HG03045 (cell line): ENCODE results near the gene GLIS2.
"Not testable (repeated sequence)": the region's sequence is repeated elsewhere in the genome, so short reads cannot be mapped to it uniquely, and the experiment has no call there.

Source experiments
- ATAC-seq: cut with Tn5 transposase; IDR thresholded peaks from one replicate; pipeline ENCODE4 v1.9.1; 2021; ENCODE audit warnings: mild to moderate bottlenecking, moderate library complexity; ENCODE audit not compliant: unreplicated experiment

Gene GLIS2

DNA sequence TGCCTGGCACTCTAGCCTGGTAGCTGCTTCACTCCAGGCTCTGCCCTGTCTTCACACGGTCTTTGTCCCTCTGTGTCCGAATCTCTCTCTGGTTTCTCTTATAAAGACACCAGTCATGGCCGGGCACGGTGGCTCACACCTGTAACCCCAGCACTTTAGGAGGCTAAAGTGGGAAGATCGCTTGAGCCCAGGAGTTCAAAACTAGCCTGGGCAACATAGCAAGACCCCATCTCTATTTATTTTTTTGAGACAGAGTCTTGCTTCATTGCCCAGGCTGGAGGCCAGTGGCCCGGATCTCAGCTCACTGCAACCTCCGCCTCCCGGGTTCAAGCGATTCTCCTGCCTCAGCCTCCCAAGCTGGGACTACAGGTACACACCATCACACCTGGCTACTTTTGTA is 17.8 kb downstream of the GLIS2 start:
- ATAC-seq, result not testable (repeated sequence)

DNA sequence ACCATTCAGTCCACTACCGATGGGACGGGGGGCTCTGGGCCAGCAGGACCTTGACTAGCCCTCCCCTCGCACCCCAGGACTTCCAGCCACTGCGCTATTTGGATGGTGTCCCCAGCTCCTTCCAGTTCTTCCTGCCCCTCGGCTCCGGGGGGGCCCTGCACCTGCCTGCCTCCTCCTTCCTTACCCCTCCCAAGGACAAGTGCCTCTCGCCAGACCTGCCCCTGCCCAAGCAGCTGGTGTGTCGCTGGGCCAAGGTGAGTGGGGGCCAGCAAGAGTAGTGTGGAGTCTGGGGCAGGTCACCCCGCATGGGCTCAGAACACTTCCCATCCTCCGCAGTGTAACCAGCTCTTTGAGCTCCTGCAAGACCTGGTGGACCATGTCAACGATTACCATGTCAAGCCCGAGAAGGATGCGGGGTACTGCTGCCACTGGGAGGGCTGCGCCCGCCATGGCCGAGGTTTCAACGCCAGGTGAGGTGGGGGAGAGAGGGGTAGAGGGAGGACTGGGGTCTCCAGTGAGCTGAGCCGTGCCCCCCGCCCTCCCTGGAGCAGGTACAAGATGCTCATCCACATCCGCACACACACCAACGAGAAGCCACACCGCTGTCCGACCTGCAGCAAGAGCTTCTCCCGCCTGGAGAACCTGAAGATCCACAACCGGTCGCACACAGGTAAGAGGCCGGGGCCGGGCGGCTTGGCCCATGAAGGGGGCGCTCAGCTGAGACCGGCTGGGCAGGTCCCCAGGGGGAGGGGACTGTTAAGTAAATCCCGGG is 19.0 kb downstream of the GLIS2 start:
- no peak for ATAC-seq

DNA sequence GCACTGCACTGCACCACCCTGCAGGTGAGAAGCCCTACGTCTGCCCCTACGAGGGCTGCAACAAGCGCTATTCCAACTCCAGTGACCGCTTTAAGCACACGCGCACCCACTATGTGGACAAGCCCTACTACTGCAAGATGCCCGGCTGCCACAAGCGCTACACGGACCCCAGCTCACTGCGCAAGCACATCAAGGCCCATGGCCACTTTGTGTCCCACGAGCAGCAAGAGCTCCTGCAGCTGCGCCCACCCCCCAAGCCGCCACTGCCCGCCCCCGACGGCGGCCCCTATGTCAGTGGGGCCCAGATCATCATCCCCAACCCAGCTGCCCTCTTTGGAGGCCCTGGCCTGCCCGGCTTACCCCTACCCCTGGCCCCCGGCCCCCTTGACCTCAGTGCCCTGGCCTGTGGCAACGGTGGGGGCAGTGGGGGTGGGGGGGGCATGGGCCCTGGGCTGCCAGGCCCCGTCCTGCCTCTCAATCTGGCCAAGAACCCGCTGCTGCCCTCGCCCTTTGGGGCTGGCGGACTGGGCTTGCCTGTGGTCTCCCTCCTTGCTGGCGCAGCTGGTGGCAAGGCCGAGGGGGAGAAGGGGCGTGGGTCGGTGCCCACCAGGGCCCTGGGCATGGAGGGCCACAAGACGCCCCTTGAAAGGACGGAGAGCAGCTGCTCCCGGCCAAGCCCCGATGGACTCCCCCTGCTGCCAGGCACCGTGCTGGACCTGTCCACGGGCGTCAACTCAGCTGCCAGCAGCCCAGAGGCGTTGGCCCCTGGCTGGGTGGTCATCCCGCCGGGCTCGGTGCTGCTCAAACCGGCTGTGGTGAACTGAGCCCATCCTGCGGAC is 21.1 kb downstream of the GLIS2 start:
- no peak for ATAC-seq

DNA sequence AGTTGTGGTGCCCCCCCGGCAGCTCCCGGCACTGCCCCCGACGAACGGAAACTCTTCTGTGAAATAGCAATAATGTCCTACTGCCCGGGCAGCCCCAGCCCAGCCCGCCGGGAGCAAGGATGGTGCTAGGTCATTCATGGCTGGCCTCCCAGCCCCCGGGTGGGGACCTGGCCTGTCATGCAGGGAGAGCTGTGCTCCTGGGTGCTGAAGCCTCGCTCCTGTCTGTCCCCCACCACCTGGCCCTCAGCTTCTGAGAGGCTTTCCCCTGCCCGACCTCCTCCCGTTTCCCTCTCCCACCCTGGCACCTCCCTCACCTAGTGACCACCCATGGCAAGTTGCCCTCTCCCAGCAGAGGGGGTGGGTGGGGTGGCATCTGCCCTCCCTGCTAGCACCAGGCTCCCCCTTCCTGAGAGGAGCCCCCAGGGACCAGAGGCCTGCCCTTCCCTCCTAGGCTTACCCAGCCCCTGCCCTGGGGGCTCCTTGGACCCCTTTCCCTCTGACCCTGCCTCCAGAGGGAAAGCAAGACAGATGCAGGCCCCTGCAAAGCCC is 21.7 kb downstream of the GLIS2 start:
- ATAC-seq, result no peak

DNA sequence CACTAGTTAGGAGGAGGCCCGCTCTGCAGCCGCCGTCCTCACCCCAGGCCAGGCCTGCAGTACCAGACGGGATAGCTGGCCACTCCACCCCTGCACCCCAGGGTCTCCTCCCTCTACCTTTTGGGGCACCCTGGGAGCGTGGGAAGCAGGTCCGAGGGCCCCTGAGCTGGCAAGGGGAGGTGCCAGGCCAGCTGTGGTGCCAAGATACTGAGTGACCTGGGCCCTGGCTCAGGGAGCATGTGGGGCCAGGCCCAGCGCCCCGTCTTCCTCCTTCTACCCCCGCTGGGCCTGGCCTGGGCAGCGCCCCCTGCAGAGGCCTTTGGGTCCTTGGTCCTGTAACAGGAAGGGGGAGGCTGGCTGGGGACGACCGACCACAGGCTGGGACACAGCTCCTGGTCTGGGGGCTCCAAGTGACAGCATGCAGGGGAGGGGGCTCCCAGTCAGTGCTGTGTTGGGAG is 22.3 kb downstream of the GLIS2 start:
- ATAC-seq, result no peak

DNA sequence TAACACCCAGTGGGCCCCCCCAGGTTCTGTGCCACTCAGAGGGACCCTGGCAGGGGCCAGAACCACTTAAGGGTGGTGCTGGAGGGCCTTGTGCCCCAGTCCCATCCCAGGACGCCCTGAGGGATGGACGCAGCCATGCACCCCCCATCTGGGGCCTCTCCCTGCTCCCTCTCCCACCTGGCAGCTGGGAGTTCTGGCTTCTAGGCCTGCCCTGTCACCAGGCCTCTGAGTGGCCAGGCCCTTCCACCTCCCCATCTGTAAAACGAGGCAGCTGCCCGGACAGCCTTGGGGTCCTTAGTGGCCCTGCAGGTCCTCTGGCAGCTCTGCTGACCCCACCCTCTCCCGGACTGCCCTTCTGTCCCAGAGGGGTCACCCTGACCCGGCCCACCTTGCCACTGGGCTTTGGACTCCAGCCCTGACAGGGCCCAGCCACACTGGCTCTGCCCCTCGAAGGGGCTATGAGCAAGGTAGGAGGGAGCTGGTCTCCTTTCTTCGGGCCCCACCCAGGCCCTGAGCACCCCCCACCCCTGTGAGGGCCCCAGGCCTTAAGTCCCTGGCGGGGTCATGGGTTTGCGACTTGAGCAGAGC is 22.9 kb downstream of the GLIS2 start:
- no peak for ATAC-seq

DNA sequence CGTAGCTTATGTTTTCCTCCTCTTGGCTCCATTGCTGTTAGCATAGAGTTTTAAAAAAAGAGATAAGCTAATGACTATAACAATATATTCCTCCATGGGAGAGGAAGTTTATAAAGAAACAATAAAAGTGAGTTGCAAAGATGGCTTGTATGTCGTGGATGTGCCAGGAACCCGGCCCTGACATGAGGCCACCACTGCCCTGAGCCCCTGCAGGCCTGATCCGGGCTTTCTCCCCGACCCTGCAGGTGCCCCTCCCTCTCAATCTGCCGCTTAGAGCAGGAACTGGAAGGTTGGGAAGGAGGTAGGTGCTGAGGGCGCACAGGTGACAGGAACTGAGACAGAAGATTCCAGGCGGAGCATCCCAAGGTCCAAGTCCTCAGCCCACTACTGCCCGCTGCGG is 23.6 kb downstream of the GLIS2 start:
- ATAC-seq, result no peak

DNA sequence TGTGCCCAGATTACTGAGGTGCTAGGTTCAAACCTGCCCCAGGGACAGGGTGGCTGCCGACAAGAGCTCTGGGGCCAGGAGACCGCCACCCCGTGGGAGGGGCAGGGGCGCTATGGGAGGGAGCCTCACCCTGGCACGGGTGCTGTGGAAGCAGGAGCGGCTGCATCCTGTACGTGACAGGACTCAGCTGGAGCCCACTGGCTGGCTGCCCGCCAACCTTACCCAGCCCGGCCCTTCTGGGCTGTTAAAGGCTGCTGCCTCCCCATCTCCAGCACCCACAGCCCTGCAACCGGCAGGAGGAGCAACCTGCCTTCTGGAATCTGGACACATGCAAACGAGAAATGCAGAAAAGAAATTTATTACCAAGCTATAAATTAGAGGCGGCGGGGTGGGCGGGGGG is 24.0 kb downstream of the GLIS2 start:
- no peak for ATAC-seq

DNA sequence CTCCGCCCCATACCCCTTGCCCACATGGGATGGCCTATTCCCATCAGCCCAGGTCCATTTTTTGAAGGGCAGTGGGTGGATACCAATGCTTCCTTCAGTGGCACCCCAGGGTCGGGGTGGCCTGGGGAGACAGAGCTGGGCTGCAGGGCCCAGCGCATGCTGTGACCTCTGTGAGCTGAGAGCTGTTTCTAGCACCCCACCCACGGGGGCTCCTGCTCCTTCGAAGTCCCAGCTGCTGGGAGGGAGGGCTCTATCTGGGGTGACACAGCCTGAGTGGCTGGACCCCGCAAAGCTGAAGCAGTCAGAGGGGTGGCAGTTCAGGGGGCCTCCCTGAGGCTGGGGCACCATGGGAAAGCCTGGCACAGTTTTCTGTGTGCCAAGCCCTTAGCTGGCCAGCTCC is 24.6 kb downstream of the GLIS2 start:
- no peak for ATAC-seq

DNA sequence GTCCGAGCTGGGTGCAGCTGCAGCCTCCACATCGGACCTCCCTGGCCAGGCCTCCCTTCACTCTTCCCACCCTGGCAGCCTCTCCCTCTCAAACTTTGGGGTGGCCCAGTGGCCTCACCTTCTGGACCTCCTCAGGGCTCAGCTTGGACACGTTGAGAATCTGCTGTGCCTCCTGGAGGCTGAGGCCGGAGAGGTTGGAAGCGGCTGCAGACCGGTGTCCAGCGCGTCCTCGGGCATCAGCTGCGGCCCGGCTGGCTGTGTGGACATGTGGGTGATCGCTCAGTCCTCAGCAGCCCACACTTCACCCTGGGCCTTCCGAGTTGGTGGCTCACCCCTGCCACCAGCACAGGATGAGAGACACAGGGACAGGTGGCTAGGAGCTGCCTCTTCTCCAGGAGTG is 25.4 kb downstream of the GLIS2 start:
- no peak for ATAC-seq

DNA sequence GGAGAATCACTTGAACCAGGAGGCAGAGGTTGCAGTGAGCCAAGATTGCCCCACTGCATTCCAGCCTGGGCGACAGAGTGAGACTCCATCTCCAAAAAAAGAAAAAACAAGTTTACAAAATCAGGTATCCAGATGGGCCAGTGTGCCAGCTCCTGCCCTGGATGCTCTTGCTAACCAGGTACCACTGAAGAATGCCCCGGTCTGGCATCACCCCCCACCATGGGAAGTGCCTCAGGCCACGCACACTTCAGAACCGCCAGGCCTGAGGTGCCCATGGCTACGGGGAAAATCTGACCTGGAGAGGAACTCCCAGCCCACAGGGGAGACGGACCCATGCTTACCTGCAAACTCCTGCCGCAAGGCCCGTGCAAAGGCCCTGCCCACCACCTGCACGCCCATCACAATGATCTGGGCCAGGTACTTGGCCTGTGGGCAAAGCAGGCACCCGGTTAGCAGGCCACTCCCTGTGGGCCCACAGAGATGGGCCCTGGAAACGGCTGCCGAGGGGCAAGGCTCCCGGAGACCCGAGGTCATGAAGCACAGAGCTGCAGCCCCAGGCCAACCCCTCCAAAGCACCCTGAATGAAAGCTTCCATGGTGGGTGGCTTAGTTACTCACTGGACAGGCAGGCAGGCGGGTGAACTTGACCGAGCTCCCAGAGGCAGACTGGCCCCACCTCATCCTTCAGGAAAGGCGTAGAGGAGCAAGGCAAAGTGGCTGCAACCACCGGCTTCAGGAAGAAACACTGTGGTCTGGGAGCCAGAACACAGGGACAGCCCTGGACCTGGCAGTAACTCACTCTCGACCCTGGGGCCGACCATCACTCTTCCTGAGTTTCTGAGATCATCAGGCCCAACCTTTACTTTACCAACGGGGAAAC is 27.2 kb downstream of the GLIS2 start:
- ATAC-seq, result no peak

DNA sequence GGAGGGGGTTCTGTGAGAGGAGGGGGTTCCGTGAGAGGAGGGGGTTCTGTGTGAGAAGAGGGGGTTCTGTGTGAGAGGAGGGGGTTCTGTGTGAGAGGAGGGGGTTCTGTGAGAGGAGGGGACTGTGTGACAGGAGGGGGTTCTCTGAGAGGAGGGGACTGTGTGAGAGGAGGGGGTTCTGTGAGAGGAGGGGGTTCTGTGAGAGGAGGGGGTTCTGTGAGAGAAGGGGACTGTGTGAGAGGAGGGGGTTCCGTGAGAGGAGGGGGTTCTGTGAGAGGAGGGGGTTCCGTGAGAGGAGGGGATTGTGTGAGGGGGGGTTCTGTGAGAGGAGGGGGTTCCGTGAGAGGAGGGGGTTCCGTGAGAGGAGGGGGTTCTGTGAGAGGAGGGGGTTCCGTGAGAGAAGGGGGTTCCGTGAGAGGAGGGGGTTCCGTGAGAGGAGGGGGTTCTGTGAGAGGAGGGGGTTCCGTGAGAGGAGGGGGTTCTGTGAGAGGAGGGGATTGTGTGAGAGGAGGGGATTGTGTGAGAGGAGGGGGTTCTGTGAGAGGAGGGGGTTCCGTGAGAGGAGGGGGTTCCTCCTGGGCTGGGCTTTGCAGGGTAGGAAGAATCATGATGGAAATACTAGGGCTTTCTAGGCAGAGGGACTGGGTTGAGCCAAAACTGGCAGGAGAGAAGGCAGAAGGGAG is 28.6 kb downstream of the GLIS2 start:
- ATAC-seq, result not testable (repeated sequence)

DNA sequence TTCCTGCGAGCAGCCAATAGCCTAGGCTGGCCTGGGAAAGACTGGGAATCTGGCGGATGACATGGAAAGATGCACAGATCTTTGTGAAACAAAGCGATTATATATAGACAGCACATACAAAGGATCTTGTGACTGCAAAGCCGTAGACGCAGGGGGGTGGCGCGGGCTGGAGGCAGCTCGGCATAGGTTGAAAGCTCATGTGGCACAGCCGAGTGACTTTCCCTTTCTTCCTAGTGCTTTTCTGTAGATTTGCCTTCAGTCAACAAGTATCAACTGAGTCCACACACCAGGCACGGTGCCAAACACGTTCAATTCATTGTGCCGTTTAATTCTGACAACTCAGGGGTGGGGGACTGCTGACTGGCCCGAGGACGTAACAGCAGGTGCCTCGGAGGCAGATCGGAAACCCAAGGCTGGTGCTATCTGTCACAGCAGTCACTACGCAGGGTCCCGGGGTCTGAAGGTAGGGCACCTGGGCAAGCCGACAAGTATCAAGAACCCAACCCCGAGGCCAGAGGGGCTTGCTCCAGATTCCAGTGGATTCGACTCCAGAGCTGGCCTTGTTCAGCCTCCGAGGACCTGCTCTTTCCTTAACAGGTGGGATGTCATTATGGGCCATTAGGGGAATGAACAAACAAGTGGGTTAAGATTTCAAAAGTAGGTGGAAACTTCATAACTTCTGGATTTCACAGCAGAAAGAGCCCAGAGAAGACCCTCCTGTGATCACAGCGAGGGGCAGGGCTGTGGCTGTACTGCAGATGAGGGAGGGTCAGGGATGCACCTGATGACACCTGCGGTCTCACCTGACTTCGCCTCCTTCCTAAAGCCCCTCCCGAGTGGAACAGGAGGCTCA is 29.3 kb downstream of the GLIS2 start:
- no peak for ATAC-seq

DNA sequence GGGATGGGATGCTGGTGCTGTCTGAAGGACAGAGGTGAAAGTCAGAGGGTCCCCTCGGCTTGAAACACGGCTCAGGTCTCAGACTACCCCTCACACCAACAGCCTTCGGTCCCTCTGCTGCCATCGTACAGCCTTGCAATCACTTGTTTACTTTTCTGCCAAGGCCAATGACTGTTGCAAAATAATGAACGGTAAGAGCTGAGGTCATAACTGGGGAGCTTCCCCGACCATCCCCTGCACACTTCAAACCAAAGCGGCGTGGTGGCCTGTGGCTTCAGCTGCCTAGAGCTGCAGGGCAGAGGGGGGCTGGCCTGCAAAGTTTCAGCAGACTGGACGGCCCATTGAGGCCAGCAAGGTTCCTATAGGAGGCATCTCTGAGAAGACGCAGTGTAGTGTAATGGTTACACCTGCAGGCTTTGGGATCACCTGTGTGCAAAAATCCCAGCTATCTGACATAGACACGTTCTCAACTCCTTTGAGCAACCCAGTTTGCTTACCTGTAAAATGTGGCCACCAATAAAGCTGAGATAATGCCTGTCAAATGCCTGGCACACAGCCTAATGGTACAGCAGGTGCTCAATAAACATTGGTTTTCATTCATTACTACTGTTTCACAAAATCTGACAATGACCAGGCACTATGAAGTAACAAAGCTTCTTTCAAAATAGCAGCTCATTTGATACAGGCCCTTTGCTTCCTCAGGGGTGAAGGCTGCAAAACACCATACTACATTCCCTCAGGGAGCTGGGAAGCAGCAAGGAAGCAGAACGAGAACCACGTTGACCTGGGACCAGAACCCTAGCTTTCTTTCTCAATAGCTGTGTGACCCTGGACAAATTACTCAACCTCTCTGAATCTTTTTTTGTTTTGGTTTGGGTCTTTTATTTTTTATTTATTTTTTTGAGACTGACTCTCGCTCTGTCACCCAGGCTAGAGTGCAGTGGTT is 30.2 kb downstream of the GLIS2 start:
- ATAC-seq, result no peak

DNA sequence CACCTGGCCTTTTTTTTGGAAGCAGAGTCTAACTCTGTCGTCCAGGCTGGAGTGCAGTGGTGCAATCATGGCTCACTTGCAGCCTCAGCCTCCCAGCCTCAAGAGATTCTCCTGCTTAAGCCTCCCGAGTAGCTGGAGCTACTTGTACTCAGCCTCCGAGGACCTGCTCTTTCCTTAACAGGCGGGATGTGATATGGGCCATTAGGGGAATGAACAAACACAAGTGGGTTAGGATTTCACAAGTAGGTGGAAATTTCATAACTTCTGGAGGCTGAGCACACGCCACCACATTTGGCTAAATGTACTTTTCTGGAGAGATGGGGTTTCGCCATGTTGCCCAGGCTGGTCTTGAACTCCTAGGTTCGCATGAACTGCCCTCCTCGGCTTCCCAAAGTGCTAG is 31.1 kb downstream of the GLIS2 start:
- ATAC-seq, result no peak

DNA sequence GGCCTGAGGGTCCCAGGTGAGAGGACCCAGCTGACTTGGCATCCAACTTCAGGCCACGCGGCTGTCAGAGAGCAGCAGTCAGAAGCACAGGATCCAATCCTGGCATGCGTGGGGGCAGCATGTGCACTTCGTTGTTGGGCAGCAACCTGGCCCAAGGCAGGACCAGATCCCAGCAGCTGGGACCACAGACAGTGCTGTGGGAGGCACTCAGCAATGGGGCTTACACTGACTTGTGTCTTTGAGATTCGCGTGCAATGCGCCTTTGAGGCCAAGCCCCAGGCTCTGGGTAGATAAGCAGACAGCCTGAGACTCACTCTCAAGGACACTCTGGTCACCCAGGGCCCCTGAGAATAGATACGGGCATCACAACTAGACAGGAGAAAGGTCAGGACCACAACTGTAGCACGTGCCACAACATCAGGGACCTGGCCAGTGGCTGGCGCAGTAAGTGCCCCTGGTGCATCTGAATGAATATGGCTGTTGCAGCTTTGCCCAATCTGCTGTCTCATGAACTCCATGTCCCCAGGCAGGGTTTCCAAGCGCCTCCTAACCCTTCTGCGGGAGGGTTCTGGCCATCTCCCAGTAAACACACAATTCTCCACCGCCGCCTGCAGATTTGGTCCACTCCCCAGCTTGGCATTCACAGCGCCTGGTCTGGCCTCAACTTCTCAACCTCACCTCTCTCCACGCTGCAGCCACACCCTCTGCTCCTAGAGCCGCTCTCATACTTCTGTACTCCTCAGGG is 32.1 kb downstream of the GLIS2 start:
- no peak for ATAC-seq

DNA sequence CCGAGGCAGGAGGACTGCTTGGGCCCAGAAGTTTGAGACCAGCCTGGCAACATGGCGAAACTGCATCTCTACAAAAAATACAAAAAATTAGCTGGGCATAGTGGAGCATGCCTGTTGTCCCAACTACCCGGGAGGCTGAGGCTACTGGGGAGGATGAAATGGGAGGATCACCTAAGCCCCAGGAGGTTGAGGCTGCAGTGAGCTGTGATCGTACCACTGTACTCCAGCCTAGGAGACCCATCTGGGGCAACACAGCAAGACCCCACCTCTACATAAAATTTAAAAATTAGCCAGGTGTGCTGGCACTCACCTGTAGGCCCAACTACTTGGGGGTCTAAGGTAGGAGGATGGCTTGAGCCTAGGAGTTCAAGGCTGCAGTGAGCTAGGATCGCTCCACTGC is 33.5 kb downstream of the GLIS2 start:
- ATAC-seq, result no peak
